ENCODE results near the gene PRKAR2B. TPM values are rescaled to one million over a fixed set of nuclear protein-coding genes. Genes with fewer than 3 reads are reported as not detected.

The PRKAR2B gene
- total and polyA plus RNA-seq, 12 donors, result 30.4 to 212 (median 82.9) TPM

GRCh38 chr7:107209565-107209964, 165.1 kb downstream of the PRKAR2B start:
- Histone ChIP-seq H3K27ac (no peak overlapping the region), H3K4me1 (replicated peaks in 1 of 2) (peaks cover 0 to 8% of the 10 kb centered on the region in 2 donors), H3K36me3 (replicated peaks in 1 of 2) (peaks cover 0 to 12% of the 10 kb centered on the region in 2 donors), H3K27me3 (no peaks in the 10 kb centered on the region), H3K9me3 (replicated peaks in 1 of 3) (peaks cover 0 to 5% (median 0%) of the 10 kb centered on the region in 3 donors), H3K4me3 (no peak overlapping the region)
- TF ChIP-seq POLR2A (IDR thresholded peaks at IDR 0.05) (no peak), CTCF (IDR thresholded peaks at IDR 0.05) (no peak)
- intact Hi-C loops (cut with DNase I), result loop anchor here in 1 of 2 donors (10.0 kb wide), 1 partner anchor 515 kb away; no protein-coding TSS in a partner anchor
- DNase-seq, result no peak
- WGBS, 4 donors, result 93 to 98% (median 97%) methylated on average over 4 of the region's 4 CpGs

GRCh38 chr7:107210400-107210799, 165.9 kb downstream of the PRKAR2B start:
- no peak for TF ChIP-seq POLR2A (IDR thresholded peaks at IDR 0.05)
- TF ChIP-seq CTCF (IDR thresholded peaks at IDR 0.05), result no peak
- no peak for DNase-seq
- Histone ChIP-seq H3K27me3 (no peaks in the 10 kb centered on the region), H3K4me1 (replicated peaks in 1 of 2) (peaks cover 0 to 8% of the 10 kb centered on the region in 2 donors), H3K4me3 (no peak overlapping the region), H3K36me3 (replicated peaks in 1 of 2) (peaks cover 0 to 5% of the 10 kb centered on the region in 2 donors), H3K27ac (no peak overlapping the region), H3K9me3 (replicated peaks in 1 of 3) (peaks cover 0 to 5% (median 0%) of the 10 kb centered on the region in 3 donors)
- intact Hi-C loops (cut with DNase I), result loop anchor here in 1 of 2 donors (10.0 kb wide), 1 partner anchor 664 kb away; no protein-coding TSS in a partner anchor
- WGBS, 4 donors, result 92 to 97% (median 95%) methylated on average over 4 of the region's 4 CpGs

Other genes starting within 250 kb of the PRKAR2B start
- gene PIK3CG, start 179.4 kb upstream of the PRKAR2B start, total RNA-seq, result 10 to 100 TPM in 1 of 9 donors, 1 to 10 TPM in 8; 1.3 to 11.9 (median 5.1) TPM
- under 1 TPM; 0.13 to 0.99 (median 0.97) TPM for gene PIK3CG, start 179.4 kb upstream of the PRKAR2B start, polyA plus RNA-seq
- 100 to 1,000 TPM in 5 of 9 donors, 10 to 100 TPM in 4; 43.9 to 158 (median 104) TPM for gene HBP1, start 124.3 kb downstream of the PRKAR2B start, total RNA-seq
- gene HBP1, start 124.3 kb downstream of the PRKAR2B start, polyA plus RNA-seq, result 10 to 100 TPM; 36.2 to 76.2 (median 40.4) TPM